ENCODE measurements around the gene CLDN24.
"Not testable (repeated sequence)": the region's sequence is repeated elsewhere in the genome, so short reads cannot be mapped to it uniquely, and the experiment has no call there.

Gene CLDN24

DNA sequence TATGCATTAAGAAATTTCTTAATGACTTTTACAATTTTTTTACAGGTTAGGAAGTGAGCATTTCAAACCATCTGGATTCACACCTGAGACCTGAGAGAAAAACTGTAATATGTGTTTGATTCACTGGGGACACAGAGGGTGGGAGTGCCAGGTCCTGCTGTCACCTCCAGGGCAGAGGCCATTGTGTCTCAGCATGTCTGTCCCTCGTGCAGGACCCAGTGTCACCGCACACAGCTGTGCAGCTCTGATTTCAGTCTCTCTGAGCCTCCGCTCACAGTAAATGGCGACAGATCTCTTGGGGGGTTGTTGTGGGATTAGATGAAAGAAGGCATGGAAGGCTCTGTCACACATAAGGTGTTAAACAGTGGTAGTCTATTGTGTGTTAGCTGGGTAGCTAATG, 23.0 kb upstream of the CLDN24 start:
- FAIRE-seq: no peak

DNA sequence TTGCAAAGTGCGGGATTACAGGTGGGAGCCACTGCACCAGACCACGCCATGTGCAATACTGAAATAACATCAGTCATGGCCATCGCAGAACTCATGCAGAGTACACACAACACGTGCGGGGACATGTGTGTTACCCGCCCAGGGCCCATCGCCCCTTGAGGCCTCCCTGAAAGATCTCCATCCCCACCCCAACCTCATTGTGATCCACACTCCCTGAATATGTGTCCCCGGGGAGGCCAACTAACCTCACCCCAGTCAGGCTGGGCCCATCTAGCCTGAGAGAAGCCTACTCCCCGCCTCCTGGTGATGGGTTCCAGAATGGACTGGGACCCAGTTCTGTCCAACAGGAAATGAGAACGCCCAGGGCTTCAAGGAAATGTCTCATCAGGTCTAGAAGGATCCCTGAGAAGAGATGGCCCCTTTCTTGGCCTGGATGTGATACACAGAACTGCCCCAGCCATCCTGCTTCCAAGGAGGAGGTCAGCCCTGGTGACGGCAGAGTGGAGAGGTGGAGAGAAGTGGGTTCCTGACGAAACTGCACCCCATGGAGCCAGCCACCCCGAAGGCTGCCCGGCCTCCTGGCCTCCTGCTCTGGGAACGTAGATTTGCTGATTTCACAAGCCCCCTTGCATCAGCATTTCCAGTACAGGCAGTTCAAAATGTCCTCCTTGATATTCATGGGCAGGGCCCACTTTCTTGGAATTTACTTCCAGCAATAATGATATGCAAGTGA, 22.5 kb upstream of the CLDN24 start:
- no peak for FAIRE-seq

DNA sequence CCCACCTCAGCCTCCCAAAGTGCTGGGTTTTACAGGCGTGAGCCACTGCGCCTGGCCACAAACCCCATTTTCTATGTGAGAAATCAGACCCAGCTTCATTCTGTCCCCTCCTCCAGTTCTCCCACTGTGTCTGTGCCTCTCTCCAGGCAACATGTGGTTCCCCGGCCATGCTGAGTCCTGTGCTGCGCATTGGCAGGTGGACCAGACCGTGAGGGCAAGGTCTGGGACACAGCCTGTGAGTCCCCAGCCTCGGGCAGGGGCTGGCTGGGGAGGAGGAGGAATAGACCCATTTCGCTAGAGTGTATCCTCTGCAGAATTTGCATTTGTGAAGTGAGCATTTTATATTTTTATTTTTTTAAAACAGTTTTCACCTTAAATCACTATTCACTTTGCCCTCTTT, 21.5 kb upstream of the CLDN24 start:
- no peak for FAIRE-seq

DNA sequence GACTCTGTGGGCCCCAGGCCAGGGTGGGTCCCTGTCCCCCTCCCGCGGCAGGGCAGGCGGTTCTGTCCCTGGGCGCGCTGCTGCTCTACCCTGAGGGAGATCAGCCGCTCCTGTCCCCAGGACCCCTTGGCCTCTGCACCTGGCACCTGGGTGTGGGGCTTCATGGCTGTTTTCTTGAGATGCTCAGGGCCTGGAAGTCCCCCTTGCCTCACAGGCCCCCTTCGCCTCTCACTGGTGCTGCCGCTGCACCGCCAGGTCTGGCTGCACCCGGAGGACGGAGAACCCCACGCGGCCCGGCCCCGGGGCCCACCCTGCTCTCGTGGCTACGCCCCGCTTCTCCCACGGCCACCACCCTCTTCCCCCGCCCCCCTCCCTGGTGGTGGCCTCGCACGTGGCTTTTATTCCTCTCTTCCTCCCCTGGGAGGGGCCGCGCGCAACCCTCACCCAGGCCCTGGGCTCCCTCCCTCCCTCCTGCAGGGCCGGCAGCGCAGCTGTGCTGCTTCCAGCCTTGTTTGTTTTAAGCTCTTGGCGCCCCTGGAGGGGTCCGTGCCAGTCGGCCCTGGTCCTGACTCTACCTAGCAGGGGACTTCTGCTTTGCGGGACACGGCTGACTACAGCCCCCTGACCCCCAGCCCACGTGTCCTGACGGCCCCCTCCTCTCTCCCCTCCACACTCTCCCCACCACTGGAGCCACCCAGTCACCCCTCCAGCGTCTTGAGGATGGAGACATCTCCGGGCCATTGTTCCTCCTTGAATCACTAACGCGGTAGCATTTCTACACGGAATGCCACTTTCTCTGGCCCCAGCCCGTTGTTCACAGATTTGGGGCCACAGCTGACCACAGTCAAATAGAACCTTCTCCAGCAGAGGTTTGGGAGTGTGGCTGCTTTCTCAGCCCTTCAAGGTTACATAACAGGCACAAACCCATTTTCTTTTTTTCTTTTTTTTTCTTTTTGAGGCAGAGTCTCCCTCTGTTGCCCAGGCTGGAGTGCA, 20.6 kb upstream of the CLDN24 start:
- FAIRE-seq: no peak

DNA sequence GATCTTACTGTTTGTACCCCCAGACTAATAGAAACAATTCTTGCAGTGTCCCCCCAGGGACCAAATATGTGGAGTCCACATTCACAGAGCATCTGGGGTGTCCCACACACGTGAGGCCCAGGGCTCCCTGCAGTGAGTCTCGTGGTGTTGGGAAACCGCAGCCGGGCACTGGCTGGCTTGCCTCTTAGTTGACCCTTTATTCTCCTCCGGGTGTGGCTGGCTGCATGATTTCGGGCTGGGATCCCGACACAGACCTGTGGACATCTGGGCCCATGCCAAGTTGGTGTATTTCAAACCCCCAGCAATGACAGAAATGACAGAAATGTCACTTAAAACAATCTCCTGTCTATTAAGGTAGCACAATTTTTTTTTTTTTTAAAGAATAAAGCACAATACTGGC, 15.6 kb upstream of the CLDN24 start:
- no peak for FAIRE-seq

DNA sequence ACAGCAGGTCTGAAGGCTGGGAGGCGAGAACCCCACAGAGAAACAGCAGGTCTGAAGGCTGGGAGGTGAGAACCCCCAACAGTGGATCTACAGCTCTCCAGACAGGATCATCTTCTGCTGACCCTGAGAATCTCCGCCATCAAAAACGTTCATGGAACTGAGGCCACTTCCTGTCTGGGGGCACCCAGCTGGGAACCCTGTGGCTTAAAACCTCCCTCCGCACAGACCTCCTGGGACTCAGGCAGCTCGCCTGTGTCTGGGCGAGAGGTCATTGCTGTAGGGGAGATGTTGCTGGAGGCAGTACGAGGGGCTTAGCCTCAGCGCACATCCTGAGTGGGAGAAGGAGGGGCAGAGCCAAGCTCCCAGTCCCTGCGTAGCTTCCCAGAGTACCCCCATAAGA, 15.1 kb upstream of the CLDN24 start:
- no peak for FAIRE-seq

DNA sequence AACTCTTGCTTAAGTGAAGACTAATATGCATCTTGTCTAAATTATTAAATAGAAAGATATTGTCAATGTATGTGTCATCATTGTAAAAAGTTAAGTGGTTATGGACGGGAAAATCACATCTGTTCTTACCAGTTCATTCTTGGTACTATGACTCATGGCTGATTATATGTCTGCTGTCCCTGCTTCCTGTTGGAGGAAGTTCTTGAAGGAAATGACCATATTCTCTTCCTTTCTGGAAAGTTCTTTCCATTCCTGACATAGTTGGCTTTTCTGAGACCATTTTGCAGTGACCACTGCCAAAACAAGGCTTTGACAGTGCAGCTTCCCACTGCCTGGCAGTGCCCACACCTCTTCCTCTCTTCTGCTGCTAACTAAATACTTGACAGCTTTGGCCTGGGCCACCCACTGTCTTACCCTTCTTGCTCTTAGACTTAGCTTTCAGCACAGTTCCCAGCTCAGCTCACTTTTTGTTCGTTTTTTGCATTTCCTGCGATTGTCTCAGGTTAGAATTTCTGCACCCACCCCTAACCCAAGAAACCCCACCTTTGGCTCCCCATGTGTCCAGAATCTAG, 13.2 kb upstream of the CLDN24 start:
- FAIRE-seq: no peak

DNA sequence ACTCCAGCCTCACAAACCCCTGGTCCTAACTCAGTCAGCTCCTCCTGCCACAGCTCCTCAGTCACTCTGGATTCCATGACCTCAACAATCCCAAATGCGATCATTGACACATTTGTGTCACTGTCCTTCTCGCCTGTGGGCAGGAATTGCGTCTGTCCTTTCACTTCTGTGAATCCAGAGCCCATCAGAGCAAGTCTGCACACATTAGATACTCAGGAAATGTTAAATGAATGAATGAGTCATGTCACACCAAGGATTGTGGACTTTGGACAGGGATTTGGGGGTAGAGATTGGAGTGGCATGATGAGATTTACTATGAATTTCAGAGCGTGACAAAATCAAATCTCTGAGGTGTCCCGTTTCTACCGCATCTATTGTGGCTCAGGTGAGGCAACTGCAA, 11.8 kb upstream of the CLDN24 start:
- FAIRE-seq: no peak

DNA sequence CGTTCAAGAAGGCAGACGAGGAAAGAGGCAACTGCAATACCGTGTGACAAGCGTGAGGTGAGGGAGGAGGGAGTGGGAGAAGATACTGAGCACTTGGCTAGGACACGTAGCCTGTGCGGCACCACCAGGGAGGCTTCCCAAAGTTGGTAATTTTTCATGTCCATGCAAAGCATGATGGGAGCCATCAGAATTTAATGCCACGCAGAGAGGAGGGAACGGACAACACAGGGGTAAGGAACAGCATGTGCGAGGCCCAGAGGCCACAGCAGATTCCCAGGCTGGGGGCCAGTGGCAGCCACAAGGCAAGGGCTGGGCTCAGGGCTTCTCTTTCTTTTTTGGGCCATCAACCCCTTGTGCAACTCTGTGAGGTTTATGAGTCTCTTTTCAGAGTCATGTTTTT, 11.0 kb upstream of the CLDN24 start:
- no peak for FAIRE-seq

DNA sequence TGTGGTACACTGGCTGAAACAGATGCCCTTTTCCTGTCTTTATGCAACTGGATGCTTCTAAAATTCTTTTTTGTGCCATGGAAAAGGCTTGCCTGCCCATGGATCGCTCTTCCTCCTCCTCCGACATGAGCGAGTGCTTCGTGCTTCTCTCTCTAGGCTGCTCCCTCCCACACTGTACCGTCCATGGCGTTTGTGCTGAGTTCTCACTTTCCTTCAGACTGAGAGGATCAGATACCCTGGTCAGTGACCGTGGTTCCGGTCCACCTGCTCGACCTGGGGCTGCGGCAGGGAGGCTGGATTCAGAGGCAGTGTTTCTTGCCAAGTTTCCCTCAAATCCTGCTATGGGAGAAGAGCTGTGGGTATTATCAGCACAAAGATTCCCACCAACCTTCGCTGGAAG, 10.2 kb upstream of the CLDN24 start:
- no peak for FAIRE-seq

DNA sequence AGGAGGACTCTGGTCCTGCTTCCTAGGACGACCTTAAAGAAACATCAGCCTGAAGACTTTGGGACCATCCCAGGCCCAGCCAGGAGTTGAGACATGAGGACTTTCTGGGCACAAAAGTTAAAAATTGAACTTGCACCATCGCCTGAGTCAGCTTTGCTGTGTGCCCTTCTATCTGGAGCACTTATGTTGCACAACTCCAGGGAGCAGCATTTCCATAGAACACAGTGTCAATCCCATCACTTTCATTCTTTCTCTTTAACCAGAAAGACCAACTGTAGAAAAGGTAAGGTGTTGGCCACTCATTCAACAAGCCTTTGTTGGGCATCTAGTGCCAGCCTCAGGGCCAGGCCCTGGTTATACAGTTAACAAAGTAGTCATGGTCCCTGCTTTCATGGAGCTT, 8.6 kb upstream of the CLDN24 start:
- no peak for FAIRE-seq

DNA sequence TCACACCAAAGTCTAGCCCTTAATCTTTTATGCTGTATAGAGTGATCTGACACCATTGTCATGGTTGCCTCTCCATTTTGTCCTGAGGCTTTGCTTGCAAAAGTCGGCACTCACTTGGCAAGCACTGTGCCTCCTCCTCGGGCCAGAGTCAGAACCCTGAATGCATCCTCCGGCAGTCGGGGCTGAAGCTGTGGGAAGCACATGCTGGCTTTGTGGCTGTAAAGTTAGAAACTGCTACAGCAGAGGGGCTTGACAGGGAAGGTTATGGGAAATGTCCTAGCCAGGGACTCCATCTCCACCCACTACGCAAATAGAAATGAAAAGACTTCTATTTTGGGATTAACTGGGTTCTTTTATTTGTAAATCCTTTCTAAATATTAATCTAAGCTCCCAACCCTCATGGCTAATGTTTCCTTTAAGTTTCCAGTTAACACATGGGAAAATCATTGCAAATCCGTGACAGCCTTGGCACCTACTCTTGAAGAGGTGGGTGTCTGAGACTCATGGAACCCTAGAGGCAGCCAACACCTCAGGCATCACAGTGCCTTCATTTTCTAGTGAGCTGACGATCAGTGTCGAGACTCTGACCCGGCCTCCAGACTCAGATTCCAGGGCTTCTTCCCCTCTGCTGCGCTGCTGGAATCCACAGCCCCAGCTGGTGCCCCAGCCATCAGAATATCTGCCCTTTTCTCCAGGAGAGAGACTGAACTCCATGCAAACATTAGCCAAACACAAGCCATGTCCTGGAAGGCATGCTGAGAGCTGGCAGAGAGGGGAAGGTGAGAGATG, 7.9 kb upstream of the CLDN24 start:
- no peak for FAIRE-seq

DNA sequence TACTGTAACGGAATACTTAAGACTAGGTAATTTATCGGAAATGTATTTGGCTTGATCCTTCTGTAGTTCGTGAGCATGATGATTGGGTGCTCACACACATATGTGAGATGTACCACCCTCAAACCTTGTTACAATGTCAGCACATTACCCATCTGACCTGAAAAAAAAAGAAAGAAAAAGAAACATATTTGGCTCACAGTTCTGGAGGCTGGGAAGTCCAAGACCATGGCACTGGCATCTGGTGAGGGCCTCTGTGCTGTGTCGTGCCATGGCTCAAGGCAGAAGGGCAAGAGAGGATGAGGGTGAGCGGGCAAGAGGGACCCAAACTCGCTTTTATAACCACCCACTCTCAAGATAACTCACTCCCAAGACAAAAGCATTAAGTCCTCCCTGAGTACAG, 7.0 kb upstream of the CLDN24 start:
- no peak for FAIRE-seq

DNA sequence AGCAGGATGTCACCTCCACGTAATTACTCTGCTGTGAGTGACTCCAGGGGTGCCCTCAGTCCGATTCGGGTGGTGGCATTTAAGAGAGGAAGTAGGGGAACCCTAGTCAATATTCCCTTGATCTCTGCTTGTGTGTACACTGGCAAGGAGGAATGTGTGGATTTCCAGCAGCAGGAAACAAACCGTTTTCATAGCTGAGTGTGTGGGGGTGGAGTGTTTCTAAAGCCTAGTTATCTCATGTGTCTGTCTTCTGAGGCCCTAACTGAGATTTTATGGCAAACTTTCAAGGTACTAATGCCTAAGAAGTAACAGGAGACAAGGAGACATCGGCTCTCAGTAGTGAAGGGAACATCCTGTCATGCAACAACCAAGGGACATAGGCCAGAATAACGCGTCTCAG, 6.6 kb upstream of the CLDN24 start:
- FAIRE-seq: no peak

DNA sequence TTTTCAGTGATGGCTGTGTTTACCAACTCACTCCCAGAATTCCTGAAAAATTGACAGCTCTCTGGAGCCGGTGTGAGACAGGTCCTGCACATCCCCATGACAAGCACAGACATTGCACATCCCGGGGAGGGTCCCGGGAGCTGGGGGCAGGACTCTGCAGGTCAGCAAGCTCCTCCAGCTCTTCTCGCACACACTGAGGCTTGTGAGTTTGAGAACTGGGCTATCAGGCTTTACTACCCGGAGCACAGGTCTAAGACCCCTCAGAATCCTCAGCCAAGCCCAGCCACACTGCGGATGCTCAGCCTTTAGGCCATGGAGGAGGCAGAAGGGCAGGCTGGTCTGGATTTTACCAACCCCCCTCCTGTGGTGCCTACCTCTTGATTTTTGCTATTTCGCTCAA, 5.6 kb upstream of the CLDN24 start:
- no peak for FAIRE-seq

DNA sequence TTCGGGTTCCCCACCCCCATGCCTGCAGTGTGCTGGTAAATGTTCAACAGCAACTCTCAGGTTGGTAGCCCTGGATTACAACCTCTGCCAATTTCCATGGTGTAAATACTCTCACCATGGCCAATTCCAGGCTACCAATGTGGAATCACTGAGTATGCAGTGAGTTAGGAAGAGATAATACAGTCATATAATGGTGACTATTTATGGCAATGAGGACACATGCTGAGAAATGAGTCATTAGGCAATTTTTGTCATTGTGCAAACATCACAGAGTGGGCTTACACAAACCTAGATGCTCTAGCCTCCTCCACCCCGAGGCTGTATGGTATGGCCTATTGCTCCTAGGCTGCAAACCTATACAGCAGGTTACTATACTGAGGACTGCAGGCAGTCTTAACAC, 4.6 kb upstream of the CLDN24 start:
- no peak for FAIRE-seq

DNA sequence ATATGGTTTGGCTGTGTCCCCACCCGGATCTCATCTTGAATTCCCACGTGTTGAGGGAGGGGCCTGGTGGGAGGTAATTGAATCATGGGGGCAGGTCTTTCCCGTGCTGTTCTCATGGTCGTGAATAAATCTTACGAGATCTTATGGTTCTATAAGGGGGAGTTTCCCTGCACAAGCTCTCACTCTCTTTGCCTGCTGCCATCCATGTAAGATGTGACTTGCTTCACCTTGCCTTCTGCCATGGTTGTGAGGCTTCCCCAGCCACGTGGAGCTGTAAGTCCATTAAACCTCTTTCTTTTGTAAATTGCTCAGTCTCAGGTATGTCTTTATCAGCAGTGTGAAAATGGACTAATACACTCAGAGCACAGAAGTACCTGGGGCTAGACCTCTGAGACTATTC, 4.2 kb upstream of the CLDN24 start:
- FAIRE-seq: not testable (repeated sequence)

DNA sequence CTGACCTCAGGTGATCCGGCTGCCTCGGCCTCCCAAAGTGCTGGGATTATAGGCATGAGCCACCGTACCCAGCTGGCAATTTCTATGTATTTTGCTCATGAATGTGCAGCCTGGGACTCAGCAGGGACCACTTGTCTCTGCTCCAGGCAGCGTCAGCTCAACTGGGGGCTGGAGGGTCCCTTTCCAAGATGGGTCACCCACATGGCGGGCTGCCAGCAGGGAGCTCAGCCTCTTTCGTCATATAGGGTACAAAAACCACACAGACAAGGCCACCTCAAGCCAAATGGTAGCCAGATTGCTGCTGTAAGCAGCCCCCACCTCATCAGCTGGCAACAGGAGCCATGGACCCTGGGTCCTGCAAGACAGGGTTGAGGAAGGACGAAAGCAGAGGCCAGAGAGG, 2.4 kb upstream of the CLDN24 start:
- FAIRE-seq: no peak

DNA sequence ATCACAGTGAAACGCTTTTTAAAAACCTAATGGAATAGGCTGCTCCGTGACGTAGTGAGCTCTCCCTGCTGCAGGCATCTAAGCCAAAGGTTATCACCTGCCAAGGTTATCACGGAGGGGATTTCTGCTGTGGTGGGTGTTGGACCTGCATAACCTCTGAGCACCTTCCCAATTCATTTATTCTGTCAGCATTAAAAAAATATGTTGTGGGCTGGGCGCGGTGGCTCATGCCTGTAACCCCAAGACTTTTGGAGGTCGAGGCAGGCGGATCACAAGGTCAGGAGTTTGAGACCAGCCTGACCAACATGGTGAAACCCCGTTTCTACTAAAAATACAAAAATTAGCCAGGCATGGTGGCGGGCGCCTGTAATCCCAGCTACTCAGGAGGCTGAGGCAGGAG, 1.8 kb upstream of the CLDN24 start:
- FAIRE-seq: not testable (repeated sequence)

DNA sequence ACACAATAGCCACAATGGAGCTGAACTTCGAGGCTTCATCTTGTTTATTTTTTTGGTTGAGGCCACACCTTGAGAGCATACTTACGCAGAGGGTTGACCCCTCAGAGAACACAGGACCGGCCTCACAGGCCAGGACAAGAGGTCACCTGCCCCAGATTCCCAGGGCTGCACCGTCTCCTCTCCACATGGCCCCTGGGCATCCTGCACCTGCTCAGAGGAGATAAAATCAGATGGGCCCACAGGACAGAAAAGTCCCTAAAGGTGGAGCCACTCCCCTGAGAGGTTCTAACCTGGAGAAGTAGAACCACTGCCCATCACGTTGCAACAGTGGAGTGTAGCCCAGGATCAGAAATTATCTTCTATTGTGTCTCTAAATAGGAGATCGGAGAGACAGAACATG, 1.1 kb upstream of the CLDN24 start:
- no peak for FAIRE-seq

DNA sequence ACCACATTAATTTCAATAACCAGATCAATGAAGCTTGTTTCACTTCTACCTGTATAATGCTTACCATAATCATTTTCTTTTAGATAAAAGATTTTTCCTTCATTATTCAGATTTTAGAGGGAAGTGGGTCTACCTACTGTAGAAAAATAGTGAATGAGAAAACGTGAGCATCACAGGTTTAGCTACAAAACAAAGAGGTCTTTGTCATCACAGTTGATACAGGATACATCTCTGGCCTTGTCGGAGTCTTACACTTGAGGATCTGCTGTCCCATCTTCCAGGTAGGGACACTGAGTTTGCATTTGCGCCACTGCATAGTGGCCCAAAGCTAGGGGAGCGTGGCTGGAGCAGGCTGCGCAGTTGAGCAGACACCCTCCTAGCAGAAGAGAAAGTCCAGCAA, 710 bp downstream of the CLDN24 start:
- no peak for FAIRE-seq

DNA sequence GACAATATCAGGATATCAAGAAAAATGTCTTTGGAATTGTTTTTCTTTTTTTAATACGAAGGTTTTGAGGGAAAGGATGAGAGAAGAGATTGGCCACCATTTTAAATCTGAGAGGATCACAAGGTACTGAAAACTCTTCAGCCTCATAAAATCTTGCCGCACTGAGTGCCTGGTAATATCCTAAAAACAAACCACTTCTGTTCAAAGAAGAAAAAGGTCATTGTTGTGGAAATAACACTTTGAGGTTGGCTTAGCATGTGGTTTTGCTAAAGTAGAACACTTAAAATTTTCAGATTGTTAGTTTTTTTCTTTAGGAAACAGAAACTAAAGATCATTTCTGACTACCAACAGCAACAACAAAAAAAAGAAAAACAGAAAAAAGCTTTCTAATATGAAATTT, 1.1 kb downstream of the CLDN24 start:
- no peak for FAIRE-seq
